ENCODE measurements around the gene IGFBP5. TPM values are rescaled to one million over a fixed set of nuclear protein-coding genes. Genes with fewer than 3 reads are reported as not detected.

IGFBP5 gene
- total and polyA plus RNA-seq, 2 of the 8 experiments (the other 6 are each of a cell fraction or from before 2014, with no cell fraction given), result 2.2 to 2.5 TPM

DNA sequence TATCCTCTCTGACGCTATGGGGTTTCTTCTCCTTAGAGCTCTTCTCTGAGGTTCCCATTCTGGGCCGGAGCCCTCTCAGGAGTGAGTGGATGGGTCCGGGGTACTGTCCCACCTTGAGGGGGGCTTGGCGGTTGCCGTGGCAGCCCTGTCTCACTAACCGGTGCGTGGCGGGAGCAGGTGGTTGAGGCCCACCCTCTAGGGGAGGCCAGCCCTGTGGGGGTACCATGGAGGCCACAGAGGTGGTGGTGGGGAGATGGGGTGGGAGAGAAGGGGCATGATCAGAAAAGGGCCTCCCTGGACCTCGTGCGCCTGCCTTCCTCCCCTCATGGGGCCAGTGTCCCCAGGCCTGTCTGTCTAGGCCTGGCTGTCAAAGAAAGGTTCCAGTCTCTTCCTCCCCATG, 22.3 kb downstream of the IGFBP5 start:
- no peak overlapping the region for H3K14ac ChIP-seq (ENCODE audit: insufficient read length)
- no peaks in the 10 kb centered on the region for H3K79me2 ChIP-seq (ENCODE audit: control insufficient read depth in 1 of 2, insufficient read depth in 2 of 2, low read length in 2 of 2)
- POLR2A ChIA-PET (ENCODE audit: partially characterized antibody), result no interaction called here
- CTCF ChIA-PET (ENCODE audit: partially characterized antibody), result interaction anchor here (0.9 to 6.9 kb wide), 3 partner anchors 9 to 155 kb away, joined by 3 to 54 read pairs (median 11); no protein-coding TSS in a partner anchor
- H3K23ac ChIP-seq (ENCODE audit: insufficient read length), result no peak overlapping the region
- FAIRE-seq, result no peak
- no peaks in the 10 kb centered on the region; a peak in 1 of 8 replicates for H3K36me3 ChIP-seq (ENCODE audit: control insufficient read depth in 2 of 4, insufficient read depth in 4 of 4, low read length in 3 of 4)
- H2BK15ac ChIP-seq (ENCODE audit: low read length), result no peak overlapping the region
- no peaks in the 10 kb centered on the region for H3K27me3 ChIP-seq (replicated peaks in 1 of 4; ENCODE audit: control insufficient read depth in 3 of 4, extremely low read depth in 1 of 4, insufficient read depth in 3 of 4, low read length in 3 of 4)
- 93% methylated on average over 8 of the region's 10 CpGs; no CpG with 5 or more reads in 1 of the 2 experiments for WGBS, 2 experiments (ENCODE audit: extremely low coverage in 1 of 2, insufficient coverage in 1 of 2, insufficient read length in 1 of 2, insufficient replicate concordance in 2 of 2, low coverage in 1 of 2, low lambda C conversion rate in 2 of 2, missing lambda C conversion rate in 1 of 2)
- H4K8ac ChIP-seq (ENCODE audit: extremely low read depth, insufficient read depth, low read length), result no peak overlapping the region
- no peak overlapping the region for H4K5ac ChIP-seq (ENCODE audit: insufficient read length, low read depth, low read length)
- H3K9ac ChIP-seq (replicated peaks in 1 of 4; ENCODE audit: extremely low read depth in 1 of 4, low read depth in 3 of 4, low read length in 3 of 4), result no peak overlapping the region
- H3K79me1 ChIP-seq (ENCODE audit: low read depth, low read length), result no peaks in the 10 kb centered on the region
- no peak overlapping the region for H3K56ac ChIP-seq (replicated peaks; ENCODE audit: insufficient read length, low read depth, low read length)
- H2BK12ac ChIP-seq (ENCODE audit: low read depth, low read length), result no peak overlapping the region
- no peak overlapping the region for H3K27ac ChIP-seq (ENCODE audit: low read depth, low read length)
- DNase-seq (ENCODE audit: low read depth in 1 of 2, low spot score in 2 of 2), result no peak
- H2BK20ac ChIP-seq (ENCODE audit: low read length), result no peak overlapping the region
- no peak overlapping the region for H3K4ac ChIP-seq (replicated peaks; ENCODE audit: insufficient read length, low read depth, low read length)
- H3K4me2 ChIP-seq (ENCODE audit: insufficient read depth in 1 of 2, low read depth in 2 of 2, low read length in 2 of 2), result no peak overlapping the region
- no peak overlapping the region for H2AK5ac ChIP-seq (ENCODE audit: low read depth, low read length)
- no peak overlapping the region for H3K18ac ChIP-seq (ENCODE audit: extremely low read depth, low read length)
- TF ChIP-seq CREB1 (IDR thresholded peaks at IDR 0.05) (no peak), POLR2A (IDR thresholded peaks at IDR 0.05; ENCODE audit: control extremely low read depth in 1 of 2, low read depth in 2 of 2, low read length in 2 of 2) (no peak), SIRT6 (IDR thresholded peaks at IDR 0.05; ENCODE audit: low read length) (no peak), FOSL1 (IDR thresholded peaks at IDR 0.05; ENCODE audit: insufficient read depth, low read depth, low read length) (no peak), NRF1 (IDR thresholded peaks at IDR 0.05; ENCODE audit: low read depth, low read length) (no peak), NANOG (IDR thresholded peaks at IDR 0.05; ENCODE audit: insufficient read depth, low read depth, low read length, poor library complexity, severe bottlenecking) (no peak), KDM4A (IDR thresholded peaks at IDR 0.05; ENCODE audit: low read depth, low read length, severe bottlenecking) (no peak), SUZ12 (IDR thresholded peaks at IDR 0.05; ENCODE audit: low read length) (no peak), BCL11A (IDR thresholded peaks at IDR 0.05; ENCODE audit: low read depth in 2 of 2, low read length in 2 of 2) (no peak), CEBPB (IDR thresholded peaks at IDR 0.05; ENCODE audit: low read depth, low read length) (no peak), TBP (IDR thresholded peaks at IDR 0.05; ENCODE audit: low read depth, low read length) (no peak), POLR2AphosphoS5 (IDR thresholded peaks at IDR 0.05; ENCODE audit: low read depth, low read length) (no peak), KDM5A (IDR thresholded peaks at IDR 0.05; ENCODE audit: low read length) (no peak), RXRA (IDR thresholded peaks at IDR 0.05; ENCODE audit: insufficient read depth, low read depth, low read length) (no peak), CHD2 (IDR thresholded peaks at IDR 0.05; ENCODE audit: low read length) (no peak)
- TF ChIP-seq, protein P1, sequence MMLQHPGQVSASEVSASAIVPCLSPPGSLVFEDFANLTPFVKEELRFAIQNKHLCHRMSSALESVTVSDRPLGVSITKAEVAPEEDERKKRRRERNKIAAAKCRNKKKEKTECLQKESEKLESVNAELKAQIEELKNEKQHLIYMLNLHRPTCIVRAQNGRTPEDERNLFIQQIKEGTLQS (IDR thresholded peaks at IDR 0.05; ENCODE audit: insufficient read depth, low read depth, low read length), result no peak
- no peak overlapping the region for H2BK120ac ChIP-seq (replicated peaks; ENCODE audit: low read depth, low read length)
- H3K4me1 ChIP-seq (replicated peaks in 1 of 4; ENCODE audit: control insufficient read depth in 3 of 4, insufficient read depth in 4 of 4, low read length in 3 of 4), result no peaks in the 10 kb centered on the region
- no peaks in the 10 kb centered on the region for H3K23me2 ChIP-seq (ENCODE audit: low read depth, low read length)
- H2BK5ac ChIP-seq (ENCODE audit: low read depth, low read length), result no peak overlapping the region
- H4K91ac ChIP-seq (replicated peaks; ENCODE audit: insufficient read length, low read length), result no peak overlapping the region
- H2AFZ ChIP-seq (ENCODE audit: low read length), result no peak overlapping the region
- H3K9me3 ChIP-seq (ENCODE audit: insufficient read depth in 2 of 2, low read depth in 1 of 2, low read length in 1 of 2), result no peaks in the 10 kb centered on the region
- no peak overlapping the region for H3K4me3 ChIP-seq (ENCODE audit: extremely low read depth in 1 of 4, insufficient read depth in 2 of 4, low read depth in 3 of 4, low read length in 4 of 4)
- no peaks in the 10 kb centered on the region for H4K20me1 ChIP-seq (replicated peaks in 1 of 2; ENCODE audit: control insufficient read depth in 1 of 2, insufficient read depth in 2 of 2, low read length in 2 of 2)

Measured in H1 (cell line).